Glutamatergic neuron (in vitro differentiated cells): Measurements from ENCODE around the gene CYP8B1. TPM values are rescaled to one million over a fixed set of nuclear protein-coding genes. Genes with fewer than 3 reads are reported as not detected.

ENCODE experiments used
- DNase-seq: peaks from one replicate; pipeline ENCODE4 v3.0.0; 2022
- H3K27ac Mint-ChIP-seq: one replicate; pipeline ENCODE4 v1.8.0; 2020; ENCODE audit warnings: mild to moderate bottlenecking, mixed read lengths, inconsistent platforms; ENCODE audit not compliant: unreplicated experiment
- H3K27me3 Mint-ChIP-seq: one replicate; pipeline ENCODE4 v1.8.0; 2020; ENCODE audit warnings: mild to moderate bottlenecking, moderate library complexity, mixed read lengths, inconsistent platforms; ENCODE audit not compliant: unreplicated experiment
- H3K36me3 Mint-ChIP-seq: one replicate; pipeline ENCODE4 v1.8.0; 2020; ENCODE audit warnings: mild to moderate bottlenecking, mixed read lengths, inconsistent platforms; ENCODE audit not compliant: unreplicated experiment
- H3K4me1 Mint-ChIP-seq: one replicate; pipeline ENCODE4 v1.8.0; 2020; ENCODE audit warnings: mild to moderate bottlenecking, low read depth, mixed read lengths, inconsistent platforms; ENCODE audit not compliant: unreplicated experiment
- H3K4me3 Mint-ChIP-seq: one replicate; pipeline ENCODE4 v1.8.0; 2020; ENCODE audit warnings: mild to moderate bottlenecking, mixed read lengths, inconsistent platforms; ENCODE audit not compliant: unreplicated experiment
- H3K9me3 Mint-ChIP-seq: one replicate; pipeline ENCODE4 v1.8.0; 2020; ENCODE audit warnings: mild to moderate bottlenecking, moderate library complexity, mixed read lengths, inconsistent platforms; ENCODE audit not compliant: unreplicated experiment
- total RNA-seq: library from RNA; stranded (reverse); fragmentation: NEBNext Ultra II Directional; extraction: Animal tissue kit (Norgen Biotek cat#: 25700); gene quantifications from one replicate; pipeline ENCODE4 v1.2.1, GENCODE V29; 2021; ENCODE audit not compliant: unreplicated experiment
- TF ChIP-seq, protein P1 (sequence below): fragments of 200-600 bp; sonication (generic); IDR thresholded peaks from one replicate; pipeline ENCODE4 v1.5.0; 2021; ENCODE audit not compliant: partially characterized antibody, unreplicated experiment

The CYP8B1 gene
- total RNA-seq, 1 donor from 2014 or later = not detected

DNA sequence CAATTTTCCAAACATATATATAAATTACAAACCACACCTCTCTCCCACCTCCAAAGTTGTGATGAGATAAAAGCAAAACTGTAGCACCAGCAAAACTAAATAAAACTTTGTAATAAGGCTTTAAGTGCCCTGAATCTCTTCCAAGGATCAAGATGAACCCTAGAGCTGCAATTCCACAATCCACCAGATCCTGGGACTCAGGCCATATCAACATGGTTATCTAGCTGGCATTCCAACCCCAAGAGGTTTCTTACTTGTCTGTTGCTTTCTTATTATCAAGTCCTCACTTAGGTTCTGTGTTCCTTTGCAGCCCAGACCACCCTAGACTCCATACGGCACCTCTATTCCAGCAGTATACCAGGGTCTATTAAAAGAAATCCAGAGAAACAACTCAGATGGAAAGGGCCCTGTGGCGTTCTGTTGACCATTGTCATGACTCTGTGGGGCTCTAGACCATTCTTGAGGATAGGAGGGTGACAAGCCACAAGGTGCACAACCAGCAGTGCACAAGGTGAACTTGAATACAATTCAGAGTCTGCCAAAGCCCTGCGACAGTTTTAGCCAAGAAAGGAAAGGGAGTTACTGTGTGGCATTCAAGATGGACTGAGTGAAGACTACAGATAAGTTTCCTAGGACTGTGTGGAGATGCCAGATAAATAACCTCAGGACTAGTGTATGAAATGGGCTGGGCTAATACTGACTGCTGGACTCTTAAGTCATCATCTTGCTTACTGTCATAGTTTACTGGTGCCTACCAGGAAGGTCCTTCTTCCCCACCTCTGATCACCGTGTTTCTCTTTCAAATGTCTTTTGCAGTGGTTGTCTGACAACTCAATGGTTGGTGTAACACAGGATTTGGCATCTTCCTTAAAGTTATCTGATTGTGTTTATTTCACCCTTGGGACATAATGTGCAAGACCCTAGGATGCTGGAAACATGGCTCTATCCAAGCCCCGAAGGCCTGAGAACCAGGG is 39.2 kb downstream of the CYP8B1 start:
- DNase-seq = no peak
- TF ChIP-seq, protein P1, sequence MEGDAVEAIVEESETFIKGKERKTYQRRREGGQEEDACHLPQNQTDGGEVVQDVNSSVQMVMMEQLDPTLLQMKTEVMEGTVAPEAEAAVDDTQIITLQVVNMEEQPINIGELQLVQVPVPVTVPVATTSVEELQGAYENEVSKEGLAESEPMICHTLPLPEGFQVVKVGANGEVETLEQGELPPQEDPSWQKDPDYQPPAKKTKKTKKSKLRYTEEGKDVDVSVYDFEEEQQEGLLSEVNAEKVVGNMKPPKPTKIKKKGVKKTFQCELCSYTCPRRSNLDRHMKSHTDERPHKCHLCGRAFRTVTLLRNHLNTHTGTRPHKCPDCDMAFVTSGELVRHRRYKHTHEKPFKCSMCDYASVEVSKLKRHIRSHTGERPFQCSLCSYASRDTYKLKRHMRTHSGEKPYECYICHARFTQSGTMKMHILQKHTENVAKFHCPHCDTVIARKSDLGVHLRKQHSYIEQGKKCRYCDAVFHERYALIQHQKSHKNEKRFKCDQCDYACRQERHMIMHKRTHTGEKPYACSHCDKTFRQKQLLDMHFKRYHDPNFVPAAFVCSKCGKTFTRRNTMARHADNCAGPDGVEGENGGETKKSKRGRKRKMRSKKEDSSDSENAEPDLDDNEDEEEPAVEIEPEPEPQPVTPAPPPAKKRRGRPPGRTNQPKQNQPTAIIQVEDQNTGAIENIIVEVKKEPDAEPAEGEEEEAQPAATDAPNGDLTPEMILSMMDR = no peak
- Mint-ChIP-seq H3K4me1 (no peaks in the 10 kb centered on the region), H3K36me3 (peaks cover 5% of the 10 kb centered on the region), H3K4me3 (no peak overlapping the region), H3K27me3 (no peaks in the 10 kb centered on the region), H3K27ac (no peak overlapping the region), H3K9me3 (peaks cover 1% of the 10 kb centered on the region)

DNA sequence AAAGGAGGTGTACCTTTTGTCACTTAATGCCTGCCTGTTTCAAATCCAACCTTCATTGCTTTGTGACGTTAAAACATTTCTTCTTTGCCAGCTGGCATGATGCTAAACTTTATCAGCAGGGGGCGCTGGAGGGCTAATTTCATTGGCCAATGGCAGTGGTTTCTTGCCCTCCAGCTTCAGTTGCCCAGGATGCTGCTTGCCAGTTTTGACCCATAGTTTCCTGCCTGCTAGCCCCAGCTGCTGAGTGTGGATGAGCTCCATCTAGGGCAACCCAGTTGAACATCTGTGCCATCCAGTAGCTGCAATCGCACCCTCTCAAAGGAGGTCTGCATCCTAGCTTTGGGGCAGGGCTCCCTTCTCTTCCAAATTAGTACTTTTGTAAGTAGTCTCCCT is 44.4 kb downstream of the CYP8B1 start:
- DNase-seq = peak; percentile 82
- Mint-ChIP-seq H3K27me3 (no peaks in the 10 kb centered on the region), H3K4me3 (no peak overlapping the region), H3K27ac (no peak overlapping the region), H3K4me1 (no peaks in the 10 kb centered on the region), H3K9me3 (no peaks in the 10 kb centered on the region), H3K36me3 (peaks cover 5% of the 10 kb centered on the region)
- TF ChIP-seq, protein P1 = peak; percentile 84

DNA sequence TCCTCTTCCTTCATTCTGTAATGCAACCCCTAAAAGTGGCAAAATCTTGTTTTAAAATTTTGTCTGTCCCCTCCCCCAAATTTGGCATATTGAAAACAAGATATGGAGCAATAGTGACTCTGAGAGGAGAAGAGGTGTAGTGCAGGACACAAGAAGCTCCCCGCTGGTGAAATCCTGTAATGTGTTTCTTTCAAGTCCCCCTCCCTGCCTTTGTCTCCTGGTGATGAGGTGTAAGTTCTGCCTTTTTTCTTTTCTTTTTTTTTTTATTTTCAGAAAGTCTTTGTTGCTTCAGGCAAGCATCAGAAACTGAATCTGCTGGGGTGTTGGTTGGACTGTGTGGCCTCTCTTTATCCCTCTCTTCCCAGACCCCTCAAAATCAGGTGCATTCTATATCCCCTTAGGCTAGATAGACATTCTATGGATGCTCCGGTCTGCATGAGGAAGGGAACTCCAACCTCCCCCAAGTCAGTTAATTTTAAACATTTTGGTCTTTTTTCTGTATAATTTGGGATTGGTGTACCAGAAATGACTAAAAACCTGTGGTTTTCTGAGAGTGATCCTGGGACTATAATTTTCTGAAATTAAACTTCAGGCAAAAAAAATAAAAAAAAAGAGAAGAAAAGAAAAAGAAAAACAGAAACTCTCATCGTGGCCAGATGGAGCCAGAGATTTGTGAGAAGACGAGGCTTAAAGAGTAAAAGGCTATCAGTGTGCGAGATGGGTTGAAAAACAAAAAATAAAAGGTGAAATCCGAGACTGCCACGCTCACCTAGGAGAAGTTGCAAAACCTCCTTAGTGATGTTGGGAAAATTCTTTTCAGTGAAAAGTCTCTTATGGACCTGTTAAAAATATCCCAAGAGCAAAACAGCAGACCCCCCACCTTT is 45.0 kb downstream of the CYP8B1 start:
- no peaks in the 10 kb centered on the region for H3K9me3 Mint-ChIP-seq
- peaks cover 5% of the 10 kb centered on the region for H3K36me3 Mint-ChIP-seq
- TF ChIP-seq, protein P1 = no peak
- DNase-seq = no peak
- H3K4me1 Mint-ChIP-seq = no peaks in the 10 kb centered on the region
- H3K4me3 Mint-ChIP-seq = no peak overlapping the region
- H3K27ac Mint-ChIP-seq = no peak overlapping the region
- H3K27me3 Mint-ChIP-seq = no peaks in the 10 kb centered on the region

DNA sequence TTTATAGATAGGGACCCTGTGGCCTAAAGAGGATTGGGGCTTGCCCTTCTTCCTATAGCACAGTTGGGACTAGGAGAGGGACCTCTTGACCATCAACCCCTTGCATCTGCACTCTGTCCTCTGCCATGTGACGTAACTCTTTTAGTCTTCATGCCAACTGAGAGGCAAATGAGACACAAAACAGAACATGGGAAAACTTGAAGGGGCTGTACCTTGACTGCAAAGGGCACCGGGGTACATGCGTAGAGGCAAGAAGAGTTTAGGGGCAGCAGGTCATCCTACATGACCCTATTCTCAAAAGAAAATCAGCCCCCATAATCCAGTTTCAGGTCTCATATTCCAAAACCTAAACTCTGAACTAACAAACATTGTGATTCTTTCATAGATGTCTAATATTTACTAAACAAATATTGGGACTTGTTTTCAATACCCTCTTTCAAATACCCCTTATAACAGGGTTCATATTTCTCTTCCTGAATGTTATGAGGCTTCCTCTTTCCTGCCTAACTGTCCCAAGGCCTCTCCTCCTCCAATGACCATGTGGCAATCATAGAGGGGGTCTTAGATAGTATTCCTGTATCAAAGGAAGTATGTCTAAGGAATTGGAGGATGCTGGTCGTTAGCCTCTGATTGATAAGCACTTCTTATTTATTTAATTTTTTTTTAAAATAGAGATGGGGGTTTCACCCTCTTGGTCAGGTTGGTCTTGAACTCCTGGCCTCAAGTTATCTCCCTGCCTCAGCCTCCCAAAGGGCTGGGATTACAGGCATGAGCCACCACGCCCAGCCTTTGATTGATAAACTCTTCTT is 45.8 kb downstream of the CYP8B1 start:
- no peak for DNase-seq
- no peak overlapping the region for H3K27ac Mint-ChIP-seq
- H3K9me3 Mint-ChIP-seq = no peaks in the 10 kb centered on the region
- no peaks in the 10 kb centered on the region for H3K4me1 Mint-ChIP-seq
- no peaks in the 10 kb centered on the region for H3K27me3 Mint-ChIP-seq
- H3K4me3 Mint-ChIP-seq = no peak overlapping the region
- TF ChIP-seq, protein P1 = no peak
- H3K36me3 Mint-ChIP-seq = no peaks in the 10 kb centered on the region
